ENCODE data around the gene CALN1. TPM values are rescaled to one million over a fixed set of nuclear protein-coding genes. Genes with fewer than 3 reads are reported as not detected.

CALN1 gene
- total and polyA plus RNA-seq, 9 of the 15 experiments (the other 6 are each of a cell fraction or from before 2014, with no cell fraction given), result 1.4 to 7.5 (median 3.3) TPM

- no peak for TF ChIP-seq ARID4B (CRISPR knock-in tag; IDR thresholded peaks at IDR 0.05)
Observed at GRCh38 chr7:72058579-72058978, 353.6 kb downstream of the CALN1 start (continued).

GRCh38 chr7:72057796-72058195, 354.3 kb downstream of the CALN1 start:
- Histone ChIP-seq H3K27ac (ENCODE audit: extremely low read depth, low read depth, low read length) (no peak overlapping the region), H3K9ac (ENCODE audit: insufficient read depth in 1 of 2, low read depth in 2 of 2, low read length in 2 of 2) (no peak overlapping the region), H3K4me3 (no peak overlapping the region), H3K79me2 (ENCODE audit: control insufficient read depth, insufficient read depth, low read length) (no peaks in the 10 kb centered on the region), H3K27me3 (ENCODE audit: control insufficient read depth in 2 of 2, insufficient read depth in 2 of 2, low read length in 2 of 2) (no peaks in the 10 kb centered on the region; a peak in 1 of 5 replicates), H2AFZ (ENCODE audit: low read depth, low read length) (no peak overlapping the region), H3K36me3 (ENCODE audit: control insufficient read depth, insufficient read depth, low read length) (no peaks in the 10 kb centered on the region), H3K4me1 (replicated peaks in 1 of 2; ENCODE audit: control insufficient read depth in 2 of 2, insufficient read depth in 2 of 2, low read length in 2 of 2) (no peaks in the 10 kb centered on the region), H3K4me2 (ENCODE audit: insufficient read depth, low read length) (no peak overlapping the region), H4K20me1 (replicated peaks; ENCODE audit: control insufficient read depth, insufficient read depth, low read length) (no peaks in the 10 kb centered on the region), H3K9me1 (ENCODE audit: control insufficient read depth, insufficient read depth, low read length) (no peaks in the 10 kb centered on the region), H3K9me3 (replicated peaks; ENCODE audit: control insufficient read depth, insufficient read depth, low read depth, low read length) (no peaks in the 10 kb centered on the region)
- no peak for TF ChIP-seq HBP1 (CRISPR knock-in tag; IDR thresholded peaks at IDR 0.05)
- TF ChIP-seq SP2 (IDR thresholded peaks at IDR 0.05; ENCODE audit: extremely low read depth, low read depth, low read length, poor library complexity, severe bottlenecking), result no peak
- TF ChIP-seq SMC3 (conservative IDR thresholded peaks at IDR 0.05; ENCODE audit: insufficient read depth, low read depth, low read length), result no peak
- WGBS (ENCODE audit: insufficient coverage, low coverage, missing lambda C conversion rate), result 13% methylated on average over 11 of the region's 11 CpGs
- DNase-seq (ENCODE audit: extremely low read depth in 1 of 4, low spot score in 3 of 4) (no peak), ATAC-seq (no peak), FAIRE-seq (no peak)
- POLR2A ChIA-PET, result no interaction called here
- no TSS peak for BruUV-seq (replicated peaks)
- in situ Hi-C loops (cut with MboI) (no loop called here), intact Hi-C loops (cut with micrococcal nuclease) (no loop called here)
- CTCF ChIA-PET (ENCODE audit: low intra/inter-chr PET ratio), result no interaction called here
